ENCODE results near the gene DLX6. TPM values are rescaled to one million over a fixed set of nuclear protein-coding genes. Genes with fewer than 3 reads are reported as not detected.

DLX6 gene
- total RNA-seq, 2 experiments from 2014 or later = not detected

GRCh38 chr7:97003262-97004246 lies 1.8 kb upstream of the DLX6 start:
- Histone ChIP-seq H2AFZ (ENCODE audit: low read length) (no peak overlapping the region), H3K4me1 (ENCODE audit: insufficient read depth, low read length, poor library complexity, severe bottlenecking) (no peaks in the 10 kb centered on the region), H3K36me3 (ENCODE audit: insufficient read depth, low read length) (no peaks in the 10 kb centered on the region), H3K27ac (ENCODE audit: low read depth, low read length, poor library complexity, severe bottlenecking) (no peak overlapping the region), H3K9me3 (ENCODE audit: low read length) (no peaks in the 10 kb centered on the region), H4K20me1 (ENCODE audit: insufficient read depth, low read length) (no peaks in the 10 kb centered on the region), H3K9me2 (ENCODE audit: insufficient read depth, low read length) (no peaks in the 10 kb centered on the region), H3K79me2 (ENCODE audit: insufficient read depth, low read depth, low read length) (no peaks in the 10 kb centered on the region), H3K4me2 (ENCODE audit: low read length) (no peak overlapping the region), H3K4me3 (ENCODE audit: low read depth, low read length, poor library complexity, severe bottlenecking) (no peak overlapping the region)
- TF ChIP-seq CTCF (conservative IDR thresholded peaks at IDR 0.05; ENCODE audit: low read length) (no peak), EZH2phosphoT487 (IDR thresholded peaks at IDR 0.05; ENCODE audit: borderline replicate concordance, low read depth, low read length) (no peak)
- intact Hi-C loops (cut with micrococcal nuclease; ENCODE audit: unreplicated experiment) = no loop called here
- POLR2A ChIA-PET = interaction anchor here (0.8 kb wide), 1 partner anchor 42 kb away, joined by 4 read pairs; no protein-coding TSS in a partner anchor
- DNase-seq (ENCODE audit: low spot score) = no peak
- BruUV-seq (replicated peaks) = no TSS peak
- CTCF ChIA-PET (ENCODE audit: unreplicated experiment) = no interaction called here

- H3K9me2 ChIP-seq (ENCODE audit: insufficient read depth, low read length) = no peaks in the 10 kb centered on the region
- no peaks in the 10 kb centered on the region for H3K9me3 ChIP-seq (ENCODE audit: low read length)
- no peak overlapping the region for H3K4me3 ChIP-seq (ENCODE audit: low read depth, low read length, poor library complexity, severe bottlenecking)
- H4K20me1 ChIP-seq (ENCODE audit: insufficient read depth, low read length) = no peaks in the 10 kb centered on the region
- H3K27ac ChIP-seq (ENCODE audit: low read depth, low read length, poor library complexity, severe bottlenecking) = no peak overlapping the region
- BruUV-seq (replicated peaks) = no TSS peak
- POLR2A ChIA-PET = no interaction called here
- CTCF ChIA-PET (ENCODE audit: unreplicated experiment) = no interaction called here
- no peak for DNase-seq (ENCODE audit: low spot score)
- no peak overlapping the region for H3K4me2 ChIP-seq (ENCODE audit: low read length)
- no peaks in the 10 kb centered on the region for H3K36me3 ChIP-seq (ENCODE audit: insufficient read depth, low read length)
- no peaks in the 10 kb centered on the region for H3K79me2 ChIP-seq (ENCODE audit: insufficient read depth, low read depth, low read length)
- H2AFZ ChIP-seq (ENCODE audit: low read length) = no peak overlapping the region
- intact Hi-C loops (cut with micrococcal nuclease; ENCODE audit: unreplicated experiment) = no loop called here
- H3K4me1 ChIP-seq (ENCODE audit: insufficient read depth, low read length, poor library complexity, severe bottlenecking) = no peaks in the 10 kb centered on the region
- no peak for TF ChIP-seq CTCF (conservative IDR thresholded peaks at IDR 0.05; ENCODE audit: low read length)
- TF ChIP-seq EZH2phosphoT487 (IDR thresholded peaks at IDR 0.05; ENCODE audit: borderline replicate concordance, low read depth, low read length) = no peak
Measured at GRCh38 chr7:97004247-97005182, 838 bp upstream of the DLX6 start.
